SK-N-SH treated with all-trans-retinoic acid at 6 μM for 48 hours (cell line): Measurements from ENCODE around the gene NEU4.

Source experiments
- ATAC-seq: fragments of 200-7000 bp; cut with Tn5 transposase; 3 replicates; pipeline ENCODE4 v1.9.1; 2020; ENCODE audit warnings: mild to moderate bottlenecking, moderate library complexity
- ARNTL ChIP-seq: fragments of 450-650 bp; formaldehyde crosslinking; IDR thresholded peaks from 2 replicates; pipeline ENCODE4 v1.5.0; 2020; ENCODE audit warnings: low read depth, mild to moderate bottlenecking, moderate library complexity, borderline replicate concordance
- BACH2 ChIP-seq: fragments of 250-450 bp; sonication (Bioruptor Pico); IDR thresholded peaks from 2 replicates; pipeline ENCODE4 v1.9.0; 2021; ENCODE audit warnings: mild to moderate bottlenecking, borderline replicate concordance
- CSDC2 ChIP-seq: fragments of 250-450 bp; sonication (Bioruptor Pico); IDR thresholded peaks from 2 replicates; pipeline ENCODE4 v1.5.0; 2020; ENCODE audit warnings: mild to moderate bottlenecking, moderate library complexity
- ESRRG ChIP-seq: fragments of 250-450 bp; sonication (Bioruptor Pico); IDR thresholded peaks from 2 replicates; pipeline ENCODE4 v1.6.1; 2021; ENCODE audit warnings: mild to moderate bottlenecking
- GLIS3 ChIP-seq: fragments of 250-450 bp; sonication (Bioruptor Pico); IDR thresholded peaks from 2 replicates; pipeline ENCODE4 v1.5.0; 2020; ENCODE audit warnings: mild to moderate bottlenecking, moderate library complexity
- OSR1 ChIP-seq: fragments of 250-450 bp; sonication (Bioruptor Pico); IDR thresholded peaks from 2 replicates; pipeline ENCODE4 v1.8.0; 2022; ENCODE audit warnings: moderate library complexity, mild to moderate bottlenecking, inconsistent platforms
- PPARA ChIP-seq: fragments of 250-450 bp; sonication (Bioruptor Pico); IDR thresholded peaks from 2 replicates; pipeline ENCODE4 v1.5.0; 2020; ENCODE audit warnings: mild to moderate bottlenecking, borderline replicate concordance
- RARB ChIP-seq: fragments of 250-450 bp; sonication (Bioruptor Pico); IDR thresholded peaks from 2 replicates; pipeline ENCODE4 v1.8.0; 2021; ENCODE audit warnings: mild to moderate bottlenecking, moderate library complexity
- SNAI2 ChIP-seq: fragments of 250-450 bp; sonication (Bioruptor Pico); IDR thresholded peaks from 2 replicates; pipeline ENCODE4 v1.5.0; 2020; ENCODE audit warnings: mild to moderate bottlenecking, moderate library complexity
- TOX ChIP-seq: fragments of 250-450 bp; sonication (Bioruptor Pico); IDR thresholded peaks from 2 replicates; pipeline ENCODE4 v1.8.0; 2021; ENCODE audit warnings: mild to moderate bottlenecking, moderate library complexity, borderline replicate concordance
- ZC3H10 ChIP-seq: fragments of 250-450 bp; sonication (Bioruptor Pico); IDR thresholded peaks from 2 replicates; pipeline ENCODE4 v1.5.1; 2021; ENCODE audit warnings: mild to moderate bottlenecking, moderate library complexity
- ZFP3 ChIP-seq: fragments of 250-450 bp; sonication (Bioruptor Pico); IDR thresholded peaks from 2 replicates; pipeline ENCODE4 v1.5.0; 2020; ENCODE audit warnings: mild to moderate bottlenecking, moderate library complexity
- ZFP30 ChIP-seq: fragments of 450-650 bp; formaldehyde crosslinking; IDR thresholded peaks from 2 replicates; pipeline ENCODE4 v1.5.0; 2022; ENCODE audit warnings: mild to moderate bottlenecking, moderate library complexity
- ZNF565 ChIP-seq: fragments of 450-650 bp; formaldehyde crosslinking; conservative IDR thresholded peaks from 2 replicates; pipeline ENCODE4 v1.5.0; 2020; ENCODE audit warnings: low read depth, mild to moderate bottlenecking, moderate library complexity
- ZNF70 ChIP-seq: fragments of 450-650 bp; formaldehyde crosslinking; IDR thresholded peaks from 2 replicates; pipeline ENCODE4 v1.5.0; 2020; ENCODE audit warnings: mild to moderate bottlenecking, moderate library complexity
- ZNF8 ChIP-seq: fragments of 450-650 bp; formaldehyde crosslinking; IDR thresholded peaks from 2 replicates; pipeline ENCODE4 v1.5.0; 2020; ENCODE audit warnings: mild to moderate bottlenecking, moderate library complexity
- TF ChIP-seq, protein P1 (sequence below): fragments of 250-450 bp; sonication (Bioruptor Pico); IDR thresholded peaks from 2 replicates; pipeline ENCODE4 v1.5.1; 2021; ENCODE audit warnings: mild to moderate bottlenecking, moderate library complexity
- TF ChIP-seq, protein P2 (sequence below): fragments of 250-450 bp; sonication (Bioruptor Pico); IDR thresholded peaks from 2 replicates; pipeline ENCODE4 v1.5.1; 2020; ENCODE audit warnings: low read depth, mild to moderate bottlenecking, moderate library complexity
- TF ChIP-seq, protein P3 (sequence below): fragments of 250-450 bp; sonication (Bioruptor Pico); IDR thresholded peaks from 2 replicates; pipeline ENCODE4 v1.8.0; 2021; ENCODE audit warnings: low read depth, mild to moderate bottlenecking, moderate library complexity, borderline replicate concordance
- TF ChIP-seq, protein P4 (sequence below): fragments of 250-450 bp; sonication (Bioruptor Pico); IDR thresholded peaks from 2 replicates; pipeline ENCODE4 v1.5.0; 2020; ENCODE audit warnings: mild to moderate bottlenecking, moderate library complexity
- TF ChIP-seq, protein P5 (sequence below): fragments of 250-450 bp; sonication (Bioruptor Pico); IDR thresholded peaks from 2 replicates; pipeline ENCODE4 v1.8.0; 2020; ENCODE audit warnings: mild to moderate bottlenecking, moderate library complexity, borderline replicate concordance

NEU4 gene

DNA sequence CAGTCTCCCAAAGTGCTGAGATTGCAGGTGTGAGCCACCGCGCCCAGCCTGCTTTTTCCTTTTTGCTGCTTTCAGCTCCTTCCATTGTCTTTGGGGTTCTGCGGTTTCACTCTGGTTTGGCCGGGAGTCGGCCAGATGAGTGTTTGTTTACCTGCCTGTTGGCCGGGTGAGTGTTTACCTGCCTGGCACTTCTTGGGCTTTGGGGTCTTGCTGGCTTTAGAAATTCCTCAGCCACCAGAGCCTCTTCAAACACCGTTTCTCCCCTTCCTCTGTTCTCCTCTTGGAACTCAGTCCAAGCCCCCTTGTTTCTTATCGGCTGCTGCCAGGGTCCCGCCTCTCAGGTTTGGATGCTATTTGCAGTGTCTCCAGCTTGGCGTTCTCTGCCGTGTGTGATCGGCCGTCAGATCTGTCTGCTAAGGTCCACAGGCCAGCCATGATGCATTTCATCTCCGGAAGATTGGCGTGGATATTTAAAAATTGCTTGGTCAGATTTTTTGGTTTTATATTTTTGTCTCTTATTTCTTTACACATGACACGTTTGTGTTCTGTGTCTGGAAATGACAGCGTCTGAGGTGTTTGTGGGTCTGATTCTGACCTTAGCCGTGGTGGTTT is 46.6 kb upstream of the NEU4 start:
- ATAC-seq = no peak
- no peak for TF ChIP-seq ARNTL (CRISPR knock-in tag)
- no peak for TF ChIP-seq GLIS3 (CRISPR knock-in tag)
- no peak for TF ChIP-seq ZNF565 (CRISPR knock-in tag)
- TF ChIP-seq, protein P1, sequence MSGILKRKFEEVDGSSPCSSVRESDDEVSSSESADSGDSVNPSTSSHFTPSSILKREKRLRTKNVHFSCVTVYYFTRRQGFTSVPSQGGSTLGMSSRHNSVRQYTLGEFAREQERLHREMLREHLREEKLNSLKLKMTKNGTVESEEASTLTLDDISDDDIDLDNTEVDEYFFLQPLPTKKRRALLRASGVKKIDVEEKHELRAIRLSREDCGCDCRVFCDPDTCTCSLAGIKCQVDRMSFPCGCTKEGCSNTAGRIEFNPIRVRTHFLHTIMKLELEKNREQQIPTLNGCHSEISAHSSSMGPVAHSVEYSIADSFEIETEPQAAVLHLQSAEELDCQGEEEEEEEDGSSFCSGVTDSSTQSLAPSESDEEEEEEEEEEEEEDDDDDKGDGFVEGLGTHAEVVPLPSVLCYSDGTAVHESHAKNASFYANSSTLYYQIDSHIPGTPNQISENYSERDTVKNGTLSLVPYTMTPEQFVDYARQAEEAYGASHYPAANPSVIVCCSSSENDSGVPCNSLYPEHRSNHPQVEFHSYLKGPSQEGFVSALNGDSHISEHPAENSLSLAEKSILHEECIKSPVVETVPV = no peak
- TF ChIP-seq, protein P2, sequence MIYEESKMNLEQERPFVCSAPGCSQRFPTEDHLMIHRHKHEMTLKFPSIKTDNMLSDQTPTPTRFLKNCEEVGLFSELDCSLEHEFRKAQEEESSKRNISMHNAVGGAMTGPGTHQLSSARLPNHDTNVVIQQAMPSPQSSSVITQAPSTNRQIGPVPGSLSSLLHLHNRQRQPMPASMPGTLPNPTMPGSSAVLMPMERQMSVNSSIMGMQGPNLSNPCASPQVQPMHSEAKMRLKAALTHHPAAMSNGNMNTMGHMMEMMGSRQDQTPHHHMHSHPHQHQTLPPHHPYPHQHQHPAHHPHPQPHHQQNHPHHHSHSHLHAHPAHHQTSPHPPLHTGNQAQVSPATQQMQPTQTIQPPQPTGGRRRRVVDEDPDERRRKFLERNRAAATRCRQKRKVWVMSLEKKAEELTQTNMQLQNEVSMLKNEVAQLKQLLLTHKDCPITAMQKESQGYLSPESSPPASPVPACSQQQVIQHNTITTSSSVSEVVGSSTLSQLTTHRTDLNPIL (CRISPR knock-in tag) = no peak
- TF ChIP-seq BACH2 (CRISPR knock-in tag) = no peak
- TF ChIP-seq ZFP3 = no peak

DNA sequence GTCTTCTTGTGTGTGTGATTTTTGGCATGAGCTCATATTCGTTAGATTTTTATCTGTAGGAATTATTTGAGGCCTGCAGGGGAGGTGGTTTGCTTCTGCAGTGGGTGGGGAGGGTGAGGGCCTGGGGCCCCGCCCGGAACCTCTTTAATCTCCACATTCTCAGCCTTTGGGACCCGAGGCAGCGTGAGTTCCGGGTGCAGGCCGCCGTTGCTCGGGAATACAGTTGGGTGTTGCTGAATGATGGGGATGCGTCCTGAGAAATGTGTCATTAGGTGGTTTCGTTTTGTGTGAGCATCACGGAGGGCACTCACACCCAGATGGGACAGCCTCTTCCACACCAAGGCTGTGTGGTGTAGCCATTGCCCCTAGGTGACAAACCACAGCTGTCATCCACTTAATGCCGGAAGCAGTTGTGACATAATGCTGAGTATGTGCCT is 46.0 kb upstream of the NEU4 start:
- no peak for ATAC-seq
- no peak for TF ChIP-seq ZC3H10 (CRISPR knock-in tag)
- no peak for TF ChIP-seq OSR1 (CRISPR knock-in tag)
- no peak for TF ChIP-seq CSDC2 (CRISPR knock-in tag)
- no peak for TF ChIP-seq ARNTL (CRISPR knock-in tag)
- TF ChIP-seq ZNF8 = no peak
- no peak for TF ChIP-seq BACH2 (CRISPR knock-in tag)
- TF ChIP-seq, protein P3, sequence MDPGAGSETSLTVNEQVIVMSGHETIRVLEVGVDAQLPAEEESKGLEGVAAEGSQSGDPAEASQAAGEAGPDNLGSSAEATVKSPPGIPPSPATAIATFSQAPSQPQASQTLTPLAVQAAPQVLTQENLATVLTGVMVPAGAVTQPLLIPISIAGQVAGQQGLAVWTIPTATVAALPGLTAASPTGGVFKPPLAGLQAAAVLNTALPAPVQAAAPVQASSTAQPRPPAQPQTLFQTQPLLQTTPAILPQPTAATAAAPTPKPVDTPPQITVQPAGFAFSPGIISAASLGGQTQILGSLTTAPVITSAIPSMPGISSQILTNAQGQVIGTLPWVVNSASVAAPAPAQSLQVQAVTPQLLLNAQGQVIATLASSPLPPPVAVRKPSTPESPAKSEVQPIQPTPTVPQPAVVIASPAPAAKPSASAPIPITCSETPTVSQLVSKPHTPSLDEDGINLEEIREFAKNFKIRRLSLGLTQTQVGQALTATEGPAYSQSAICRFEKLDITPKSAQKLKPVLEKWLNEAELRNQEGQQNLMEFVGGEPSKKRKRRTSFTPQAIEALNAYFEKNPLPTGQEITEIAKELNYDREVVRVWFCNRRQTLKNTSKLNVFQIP (CRISPR knock-in tag) = no peak
- TF ChIP-seq GLIS3 (CRISPR knock-in tag) = no peak
- TF ChIP-seq, protein P4, sequence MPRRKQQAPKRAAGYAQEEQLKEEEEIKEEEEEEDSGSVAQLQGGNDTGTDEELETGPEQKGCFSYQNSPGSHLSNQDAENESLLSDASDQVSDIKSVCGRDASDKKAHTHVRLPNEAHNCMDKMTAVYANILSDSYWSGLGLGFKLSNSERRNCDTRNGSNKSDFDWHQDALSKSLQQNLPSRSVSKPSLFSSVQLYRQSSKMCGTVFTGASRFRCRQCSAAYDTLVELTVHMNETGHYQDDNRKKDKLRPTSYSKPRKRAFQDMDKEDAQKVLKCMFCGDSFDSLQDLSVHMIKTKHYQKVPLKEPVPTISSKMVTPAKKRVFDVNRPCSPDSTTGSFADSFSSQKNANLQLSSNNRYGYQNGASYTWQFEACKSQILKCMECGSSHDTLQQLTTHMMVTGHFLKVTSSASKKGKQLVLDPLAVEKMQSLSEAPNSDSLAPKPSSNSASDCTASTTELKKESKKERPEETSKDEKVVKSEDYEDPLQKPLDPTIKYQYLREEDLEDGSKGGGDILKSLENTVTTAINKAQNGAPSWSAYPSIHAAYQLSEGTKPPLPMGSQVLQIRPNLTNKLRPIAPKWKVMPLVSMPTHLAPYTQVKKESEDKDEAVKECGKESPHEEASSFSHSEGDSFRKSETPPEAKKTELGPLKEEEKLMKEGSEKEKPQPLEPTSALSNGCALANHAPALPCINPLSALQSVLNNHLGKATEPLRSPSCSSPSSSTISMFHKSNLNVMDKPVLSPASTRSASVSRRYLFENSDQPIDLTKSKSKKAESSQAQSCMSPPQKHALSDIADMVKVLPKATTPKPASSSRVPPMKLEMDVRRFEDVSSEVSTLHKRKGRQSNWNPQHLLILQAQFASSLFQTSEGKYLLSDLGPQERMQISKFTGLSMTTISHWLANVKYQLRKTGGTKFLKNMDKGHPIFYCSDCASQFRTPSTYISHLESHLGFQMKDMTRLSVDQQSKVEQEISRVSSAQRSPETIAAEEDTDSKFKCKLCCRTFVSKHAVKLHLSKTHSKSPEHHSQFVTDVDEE = no peak
- TF ChIP-seq RARB = no peak

DNA sequence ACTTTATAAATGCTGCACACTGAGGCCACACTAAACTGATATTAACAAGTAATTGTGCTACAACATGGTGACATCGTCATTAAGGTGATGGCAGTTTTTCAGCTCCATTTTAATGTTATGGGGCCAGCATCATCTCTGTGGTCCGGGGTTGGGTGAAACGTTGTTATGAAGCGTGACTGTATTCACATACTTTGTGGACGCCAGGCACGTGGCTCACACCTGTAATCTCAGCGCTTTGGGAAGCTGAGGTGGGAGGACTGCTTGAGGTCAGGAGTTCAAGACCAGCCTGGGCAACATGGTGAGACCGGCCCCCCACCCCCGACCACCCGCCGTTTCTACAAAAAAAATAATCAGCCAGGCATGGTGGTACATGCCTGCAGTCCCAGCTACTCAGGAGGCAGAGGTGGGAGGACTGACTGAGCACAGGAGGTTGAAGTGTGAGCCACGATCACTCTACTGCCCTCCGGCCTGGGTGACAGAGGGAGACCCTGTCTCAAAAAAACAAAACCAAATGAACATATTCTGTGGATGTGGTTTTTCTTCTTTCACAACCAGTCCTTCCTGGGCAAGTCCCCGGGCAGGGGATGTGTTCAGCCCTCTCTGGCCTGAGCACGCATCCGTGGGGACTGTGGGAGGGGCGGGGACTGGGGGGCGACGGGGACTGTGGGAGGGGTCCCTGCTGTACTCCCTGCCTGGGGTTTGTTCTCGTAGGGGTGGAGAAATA is 45.3 kb upstream of the NEU4 start:
- ATAC-seq = no peak; the same call in 2 of the 3 replicates
- TF ChIP-seq, protein P3 (CRISPR knock-in tag) = no peak
- TF ChIP-seq SNAI2 (CRISPR knock-in tag) = no peak
- no peak for TF ChIP-seq RARB
- TF ChIP-seq, protein P4 = no peak
- no peak for TF ChIP-seq TOX (CRISPR knock-in tag)
- TF ChIP-seq ESRRG (CRISPR knock-in tag) = no peak
- TF ChIP-seq ZNF70 (CRISPR knock-in tag) = no peak
- TF ChIP-seq, protein P5, sequence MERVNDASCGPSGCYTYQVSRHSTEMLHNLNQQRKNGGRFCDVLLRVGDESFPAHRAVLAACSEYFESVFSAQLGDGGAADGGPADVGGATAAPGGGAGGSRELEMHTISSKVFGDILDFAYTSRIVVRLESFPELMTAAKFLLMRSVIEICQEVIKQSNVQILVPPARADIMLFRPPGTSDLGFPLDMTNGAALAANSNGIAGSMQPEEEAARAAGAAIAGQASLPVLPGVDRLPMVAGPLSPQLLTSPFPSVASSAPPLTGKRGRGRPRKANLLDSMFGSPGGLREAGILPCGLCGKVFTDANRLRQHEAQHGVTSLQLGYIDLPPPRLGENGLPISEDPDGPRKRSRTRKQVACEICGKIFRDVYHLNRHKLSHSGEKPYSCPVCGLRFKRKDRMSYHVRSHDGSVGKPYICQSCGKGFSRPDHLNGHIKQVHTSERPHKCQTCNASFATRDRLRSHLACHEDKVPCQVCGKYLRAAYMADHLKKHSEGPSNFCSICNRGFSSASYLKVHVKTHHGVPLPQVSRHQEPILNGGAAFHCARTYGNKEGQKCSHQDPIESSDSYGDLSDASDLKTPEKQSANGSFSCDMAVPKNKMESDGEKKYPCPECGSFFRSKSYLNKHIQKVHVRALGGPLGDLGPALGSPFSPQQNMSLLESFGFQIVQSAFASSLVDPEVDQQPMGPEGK (CRISPR knock-in tag) = no peak
- TF ChIP-seq ZFP3 = no peak
- no peak for TF ChIP-seq ZC3H10 (CRISPR knock-in tag)
- no peak for TF ChIP-seq ZFP30 (CRISPR knock-in tag)
- no peak for TF ChIP-seq ARNTL (CRISPR knock-in tag)
- no peak for TF ChIP-seq PPARA (CRISPR knock-in tag)
- no peak for TF ChIP-seq CSDC2 (CRISPR knock-in tag)
- TF ChIP-seq ZNF8 = no peak
- no peak for TF ChIP-seq GLIS3 (CRISPR knock-in tag)
